HEK293 (cell line): ENCODE results near the gene FXYD5.

Source experiments
- ATF2 ChIP-seq: fragments of 450-650 bp; formaldehyde crosslinking; IDR thresholded peaks from 2 replicates; pipeline ENCODE4 v1.5.1; 2016; ENCODE audit warnings: missing biosample characterization, missing genetic modification characterization, low read depth
- GLI2 ChIP-seq: fragments of 450-650 bp; formaldehyde crosslinking; IDR thresholded peaks from 2 replicates; pipeline ENCODE4; 2017; ENCODE audit warnings: missing biosample characterization, missing genetic modification characterization, low read depth, borderline replicate concordance
- GLI4 ChIP-seq: fragments of 450-650 bp; formaldehyde crosslinking; IDR thresholded peaks from 2 replicates; pipeline ENCODE4 v1.5.1; 2016; ENCODE audit warnings: missing biosample characterization, missing genetic modification characterization
- KLF16 ChIP-seq: fragments of 450-650 bp; formaldehyde crosslinking; IDR thresholded peaks from 2 replicates; pipeline ENCODE4 v1.5.1; 2017; ENCODE audit warnings: missing biosample characterization, missing genetic modification characterization
- KLF17 ChIP-seq: fragments of 450-650 bp; formaldehyde crosslinking; IDR thresholded peaks from 2 replicates; pipeline ENCODE4 v1.5.1; 2016; ENCODE audit warnings: missing biosample characterization, missing genetic modification characterization
- OSR2 ChIP-seq: fragments of 450-650 bp; formaldehyde crosslinking; IDR thresholded peaks from 2 replicates; pipeline ENCODE4 v1.5.1; 2016; ENCODE audit warnings: missing biosample characterization, missing genetic modification characterization
- PRDM10 ChIP-seq: fragments of 450-650 bp; formaldehyde crosslinking; IDR thresholded peaks from 2 replicates; pipeline ENCODE4 v1.5.1; 2016; ENCODE audit warnings: missing biosample characterization, missing genetic modification characterization
- SCRT2 ChIP-seq: fragments of 450-650 bp; formaldehyde crosslinking; IDR thresholded peaks from 2 replicates; pipeline ENCODE4 v1.5.1; 2016; ENCODE audit warnings: missing biosample characterization, missing genetic modification characterization
- SP3 ChIP-seq: fragments of 450-650 bp; formaldehyde crosslinking; IDR thresholded peaks from 2 replicates; pipeline ENCODE4 v1.5.1; 2016; ENCODE audit warnings: missing biosample characterization, missing genetic modification characterization
- YY1 ChIP-seq: fragments of 450-650 bp; formaldehyde crosslinking; IDR thresholded peaks from 2 replicates; pipeline ENCODE4 v1.5.1; 2018; ENCODE audit warnings: missing biosample characterization, missing genetic modification characterization
- ZFP3 ChIP-seq: fragments of 450-650 bp; formaldehyde crosslinking; IDR thresholded peaks from 2 replicates; pipeline ENCODE4 v1.5.1; 2016; ENCODE audit warnings: low read depth, missing biosample characterization, missing genetic modification characterization
- ZFP69B ChIP-seq: fragments of 450-650 bp; formaldehyde crosslinking; IDR thresholded peaks from 2 replicates; pipeline ENCODE4 v1.5.1; 2016; ENCODE audit warnings: missing biosample characterization, missing genetic modification characterization
- ZNF121 ChIP-seq: fragments of 450-650 bp; formaldehyde crosslinking; IDR thresholded peaks from 2 replicates; pipeline ENCODE4 v1.5.1; 2016; ENCODE audit warnings: missing biosample characterization, missing genetic modification characterization
- ZNF133 ChIP-seq: fragments of 450-650 bp; formaldehyde crosslinking; IDR thresholded peaks from 2 replicates; pipeline ENCODE4 v1.5.1; 2016; ENCODE audit warnings: missing biosample characterization, missing genetic modification characterization
- ZNF16 ChIP-seq: fragments of 450-650 bp; formaldehyde crosslinking; IDR thresholded peaks from 2 replicates; pipeline ENCODE4 v1.5.1; 2016; ENCODE audit warnings: low read depth, missing biosample characterization, missing genetic modification characterization
- ZNF169 ChIP-seq: fragments of 450-650 bp; formaldehyde crosslinking; IDR thresholded peaks from 2 replicates; pipeline ENCODE4 v1.5.1; 2016; ENCODE audit warnings: missing biosample characterization, missing genetic modification characterization
- ZNF19 ChIP-seq: fragments of 450-650 bp; formaldehyde crosslinking; IDR thresholded peaks from 2 replicates; pipeline ENCODE4; 2016; ENCODE audit warnings: missing biosample characterization, missing genetic modification characterization, low read depth
- ZNF26 ChIP-seq: fragments of 450-650 bp; formaldehyde crosslinking; IDR thresholded peaks from 2 replicates; pipeline ENCODE4 v1.5.1; 2016; ENCODE audit warnings: missing biosample characterization, missing genetic modification characterization
- ZNF292 ChIP-seq: fragments of 450-650 bp; formaldehyde crosslinking; IDR thresholded peaks from 2 replicates; pipeline ENCODE4 v1.5.1; 2016; ENCODE audit warnings: low read depth, missing biosample characterization, missing genetic modification characterization, borderline replicate concordance
- ZNF404 ChIP-seq: fragments of 450-650 bp; formaldehyde crosslinking; IDR thresholded peaks from 2 replicates; pipeline ENCODE4 v1.5.1; 2017; ENCODE audit warnings: missing biosample characterization, missing genetic modification characterization
- ZNF473 ChIP-seq: fragments of 450-650 bp; formaldehyde crosslinking; IDR thresholded peaks from 2 replicates; pipeline ENCODE4 v1.5.1; 2017; ENCODE audit warnings: missing biosample characterization, missing genetic modification characterization
- ZNF555 ChIP-seq: fragments of 450-650 bp; formaldehyde crosslinking; conservative IDR thresholded peaks from 2 replicates; pipeline ENCODE4 v1.5.1; 2017; ENCODE audit warnings: missing biosample characterization, mild to moderate bottlenecking, missing genetic modification characterization, inconsistent platforms
- ZNF610 ChIP-seq: fragments of 450-650 bp; formaldehyde crosslinking; IDR thresholded peaks from 2 replicates; pipeline ENCODE4 v1.5.1; 2016; ENCODE audit warnings: missing biosample characterization, missing genetic modification characterization, borderline replicate concordance
- ZNF626 ChIP-seq: fragments of 450-650 bp; sonication (Bioruptor Pico); formaldehyde crosslinking; IDR thresholded peaks from 2 replicates; pipeline ENCODE4 v1.5.1; 2018; ENCODE audit warnings: missing biosample characterization, missing genetic modification characterization, inconsistent platforms
- ZNF629 ChIP-seq: fragments of 450-650 bp; formaldehyde crosslinking; IDR thresholded peaks from 2 replicates; pipeline ENCODE4 v1.5.1; 2017; ENCODE audit warnings: missing biosample characterization, missing genetic modification characterization
- ZNF664 ChIP-seq: fragments of 450-650 bp; formaldehyde crosslinking; IDR thresholded peaks from 2 replicates; pipeline ENCODE4 v1.5.1; 2016; ENCODE audit warnings: missing biosample characterization, missing genetic modification characterization
- ZNF701 ChIP-seq: fragments of 450-650 bp; formaldehyde crosslinking; IDR thresholded peaks from 2 replicates; pipeline ENCODE4 v1.5.1; 2016; ENCODE audit warnings: missing biosample characterization, missing genetic modification characterization
- ZNF785 ChIP-seq: fragments of 450-650 bp; formaldehyde crosslinking; IDR thresholded peaks from 2 replicates; pipeline ENCODE4 v1.5.1; 2016; ENCODE audit warnings: missing biosample characterization, missing genetic modification characterization
- ZNF843 ChIP-seq: fragments of 450-650 bp; formaldehyde crosslinking; IDR thresholded peaks from 2 replicates; pipeline ENCODE4 v1.5.1; 2016; ENCODE audit warnings: missing biosample characterization, missing genetic modification characterization
- TF ChIP-seq, protein P1 (sequence below): fragments of 450-650 bp; IDR thresholded peaks from 2 replicates; pipeline ENCODE4 v1.5.1; 2018; ENCODE audit warnings: missing biosample characterization, mild to moderate bottlenecking, missing genetic modification characterization
- TF ChIP-seq, protein P2 (sequence below): fragments of 450-650 bp; formaldehyde crosslinking; IDR thresholded peaks from 2 replicates; pipeline ENCODE4 v1.5.1; 2016; ENCODE audit warnings: missing biosample characterization, missing genetic modification characterization

Gene FXYD5

GRCh38 chr19:35114353-35115176 lies 40.0 kb upstream of the FXYD5 start (continued):
- TF ChIP-seq ZFP3: no peak
- no peak for TF ChIP-seq ZNF555 (tag by site-specific recombination)
- TF ChIP-seq ZNF404 (tag by site-specific recombination): no peak
- no peak for TF ChIP-seq GLI2 (tag by site-specific recombination)
- TF ChIP-seq ZNF843: no peak
- no peak; the same call in 1 of the 2 replicates for TF ChIP-seq PRDM10
- TF ChIP-seq SP3 (tag by site-specific recombination): peak; percentile 84
- TF ChIP-seq ZNF626 (tag by site-specific recombination): no peak
- no peak for TF ChIP-seq ZNF26 (tag by site-specific recombination)
- TF ChIP-seq, protein P1, sequence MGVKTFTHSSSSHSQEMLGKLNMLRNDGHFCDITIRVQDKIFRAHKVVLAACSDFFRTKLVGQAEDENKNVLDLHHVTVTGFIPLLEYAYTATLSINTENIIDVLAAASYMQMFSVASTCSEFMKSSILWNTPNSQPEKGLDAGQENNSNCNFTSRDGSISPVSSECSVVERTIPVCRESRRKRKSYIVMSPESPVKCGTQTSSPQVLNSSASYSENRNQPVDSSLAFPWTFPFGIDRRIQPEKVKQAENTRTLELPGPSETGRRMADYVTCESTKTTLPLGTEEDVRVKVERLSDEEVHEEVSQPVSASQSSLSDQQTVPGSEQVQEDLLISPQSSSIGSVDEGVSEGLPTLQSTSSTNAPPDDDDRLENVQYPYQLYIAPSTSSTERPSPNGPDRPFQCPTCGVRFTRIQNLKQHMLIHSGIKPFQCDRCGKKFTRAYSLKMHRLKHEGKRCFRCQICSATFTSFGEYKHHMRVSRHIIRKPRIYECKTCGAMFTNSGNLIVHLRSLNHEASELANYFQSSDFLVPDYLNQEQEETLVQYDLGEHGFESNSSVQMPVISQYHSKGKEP (tag by site-specific recombination): no peak
- TF ChIP-seq ZNF629 (tag by site-specific recombination): peak; percentile 51
- no peak for TF ChIP-seq ATF2 (tag by site-specific recombination)
- TF ChIP-seq GLI4 (tag by site-specific recombination): no peak
- TF ChIP-seq ZNF292 (tag by site-specific recombination): no peak
- TF ChIP-seq ZNF133 (tag by site-specific recombination): no peak
- TF ChIP-seq ZNF785: no peak
- peak; percentile 83; the same call in 1 of the 2 replicates for TF ChIP-seq KLF16 (tag by site-specific recombination)
- no peak for TF ChIP-seq ZNF121 (tag by site-specific recombination)
- TF ChIP-seq, protein P2, sequence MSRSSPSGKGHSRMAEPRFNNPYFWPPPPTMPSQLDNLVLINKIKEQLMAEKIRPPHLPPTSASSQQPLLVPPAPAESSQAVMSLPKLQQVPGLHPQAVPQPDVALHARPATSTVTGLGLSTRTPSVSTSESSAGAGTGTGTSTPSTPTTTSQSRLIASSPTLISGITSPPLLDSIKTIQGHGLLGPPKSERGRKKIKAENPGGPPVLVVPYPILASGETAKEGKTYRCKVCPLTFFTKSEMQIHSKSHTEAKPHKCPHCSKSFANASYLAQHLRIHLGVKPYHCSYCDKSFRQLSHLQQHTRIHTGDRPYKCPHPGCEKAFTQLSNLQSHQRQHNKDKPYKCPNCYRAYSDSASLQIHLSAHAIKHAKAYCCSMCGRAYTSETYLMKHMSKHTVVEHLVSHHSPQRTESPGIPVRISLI (tag by site-specific recombination): no peak
- no peak for TF ChIP-seq YY1
- TF ChIP-seq OSR2: no peak
- TF ChIP-seq ZNF16 (tag by site-specific recombination): no peak
- TF ChIP-seq ZNF701 (tag by site-specific recombination): no peak
- TF ChIP-seq ZNF473: no peak
- TF ChIP-seq ZFP69B (tag by site-specific recombination): peak; percentile 42; the same call in 1 of the 2 replicates
- no peak for TF ChIP-seq ZNF664
- TF ChIP-seq SCRT2 (tag by site-specific recombination): peak; percentile 100
- no peak for TF ChIP-seq ZNF169 (tag by site-specific recombination)
- TF ChIP-seq ZNF19: no peak
- no peak for TF ChIP-seq ZNF610 (tag by site-specific recombination)
- TF ChIP-seq KLF17: peak; percentile 90
